ENCODE measurements around the gene LGI2. TPM values are rescaled to one million over a fixed set of nuclear protein-coding genes. Genes with fewer than 3 reads are reported as not detected.

Gene LGI2
- total RNA-seq, 1 experiment from 2014 or later: not detected

DNA sequence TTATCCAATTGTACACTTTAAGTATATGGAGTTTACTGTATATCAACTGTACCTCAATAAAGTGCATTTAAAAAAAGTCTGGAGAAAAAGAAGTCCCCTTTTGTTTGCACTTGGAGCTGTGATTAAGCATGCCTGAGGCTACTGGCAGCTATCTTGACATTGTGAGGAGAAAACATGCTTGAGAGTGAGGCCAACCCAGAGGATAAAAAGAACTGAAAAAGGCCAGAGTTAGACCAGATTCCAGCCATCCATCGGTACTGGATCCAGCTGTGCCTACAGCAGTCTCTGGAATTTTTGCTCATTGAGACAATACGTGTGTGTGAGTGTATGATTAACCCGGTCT is 57.4 kb downstream of the LGI2 start:
- no peak overlapping the region for H3K4me2 ChIP-seq (ENCODE audit: low read depth, low read length, poor library complexity, severe bottlenecking)
- H2AFZ ChIP-seq (ENCODE audit: low read length): no peak overlapping the region
- peaks cover 26% of the 10 kb centered on the region for H3K4me1 ChIP-seq (ENCODE audit: low read length)
- no peak overlapping the region for H3K27ac ChIP-seq (ENCODE audit: low read length)
- no peaks in the 10 kb centered on the region for H3K79me2 ChIP-seq (ENCODE audit: low read length)
- no peaks in the 10 kb centered on the region for H4K20me1 ChIP-seq (ENCODE audit: insufficient read depth, low read depth, low read length)
- no peaks in the 10 kb centered on the region for H3K9me3 ChIP-seq (ENCODE audit: low read length)
- no peaks in the 10 kb centered on the region for H3K27me3 ChIP-seq (ENCODE audit: low read length)
- H3K4me3 ChIP-seq (ENCODE audit: low read length): no peak overlapping the region
- H3K9me2 ChIP-seq (replicated peaks; ENCODE audit: insufficient read depth, low read length): no peaks in the 10 kb centered on the region
- H3K36me3 ChIP-seq (ENCODE audit: insufficient read depth, low read length): no peaks in the 10 kb centered on the region
- no peak overlapping the region for H3K9ac ChIP-seq (ENCODE audit: low read length)
- DNase-seq: no peak

DNA sequence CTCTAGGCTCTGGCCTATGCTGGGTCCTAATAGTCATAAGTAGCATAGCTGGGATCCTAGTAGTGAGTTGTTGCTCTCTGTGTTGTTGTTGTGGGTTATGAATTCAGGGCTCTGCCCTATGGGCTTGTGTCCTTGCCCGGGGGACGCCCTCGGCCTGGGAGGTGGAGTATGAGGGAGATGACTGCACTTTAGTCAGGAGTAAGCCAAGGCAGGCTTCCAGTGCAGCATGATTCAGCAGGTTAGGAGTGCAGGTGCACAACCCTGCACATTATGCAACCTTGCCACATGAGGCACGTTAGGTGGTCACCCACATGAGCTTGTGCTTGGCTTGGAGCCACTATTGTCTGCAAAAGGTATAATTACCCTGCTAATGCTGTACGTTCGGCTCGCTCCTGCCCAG is 59.6 kb downstream of the LGI2 start:
- Histone ChIP-seq H3K27me3 (ENCODE audit: low read length) (no peaks in the 10 kb centered on the region), H3K79me2 (ENCODE audit: low read length) (no peaks in the 10 kb centered on the region), H3K9me2 (replicated peaks; ENCODE audit: insufficient read depth, low read length) (no peaks in the 10 kb centered on the region), H3K9ac (ENCODE audit: low read length) (no peak overlapping the region), H4K20me1 (ENCODE audit: insufficient read depth, low read depth, low read length) (no peaks in the 10 kb centered on the region), H3K9me3 (ENCODE audit: low read length) (no peaks in the 10 kb centered on the region), H3K4me1 (ENCODE audit: low read length) (peaks cover 11% of the 10 kb centered on the region; the same call in 1 of the 2 replicates), H3K4me2 (ENCODE audit: low read depth, low read length, poor library complexity, severe bottlenecking) (no peak overlapping the region), H3K4me3 (ENCODE audit: low read length) (no peak overlapping the region), H3K27ac (ENCODE audit: low read length) (no peak overlapping the region), H3K36me3 (ENCODE audit: insufficient read depth, low read length) (no peaks in the 10 kb centered on the region), H2AFZ (ENCODE audit: low read length) (no peak overlapping the region)
- DNase-seq: no peak

- Histone ChIP-seq H3K27ac (ENCODE audit: low read length) (no peak overlapping the region), H4K20me1 (ENCODE audit: insufficient read depth, low read depth, low read length) (no peaks in the 10 kb centered on the region), H3K79me2 (ENCODE audit: low read length) (no peaks in the 10 kb centered on the region), H3K27me3 (ENCODE audit: low read length) (no peaks in the 10 kb centered on the region), H3K9me2 (replicated peaks; ENCODE audit: insufficient read depth, low read length) (no peaks in the 10 kb centered on the region), H2AFZ (ENCODE audit: low read length) (no peak overlapping the region), H3K9ac (ENCODE audit: low read length) (no peak overlapping the region), H3K4me2 (ENCODE audit: low read depth, low read length, poor library complexity, severe bottlenecking) (no peak overlapping the region), H3K9me3 (ENCODE audit: low read length) (no peaks in the 10 kb centered on the region; the same call in 1 of the 2 replicates), H3K4me1 (ENCODE audit: low read length) (peaks cover 6% of the 10 kb centered on the region; the same call in 1 of the 2 replicates), H3K36me3 (ENCODE audit: insufficient read depth, low read length) (no peaks in the 10 kb centered on the region), H3K4me3 (ENCODE audit: low read length) (no peak overlapping the region)
- DNase-seq: peak; percentile 62
Measured at GRCh38 chr4:24970635-24971034, 60.1 kb downstream of the LGI2 start.

GRCh38 chr4:24970191-24970590 is 60.6 kb downstream of the LGI2 start:
- no peaks in the 10 kb centered on the region for H3K9me2 ChIP-seq (replicated peaks; ENCODE audit: insufficient read depth, low read length)
- no peak for DNase-seq
- no peaks in the 10 kb centered on the region for H3K36me3 ChIP-seq (ENCODE audit: insufficient read depth, low read length)
- no peaks in the 10 kb centered on the region for H3K27me3 ChIP-seq (ENCODE audit: low read length)
- H3K4me1 ChIP-seq (ENCODE audit: low read length): peaks cover 6% of the 10 kb centered on the region; the same call in 1 of the 2 replicates
- H2AFZ ChIP-seq (ENCODE audit: low read length): no peak overlapping the region
- H4K20me1 ChIP-seq (ENCODE audit: insufficient read depth, low read depth, low read length): no peaks in the 10 kb centered on the region
- H3K79me2 ChIP-seq (ENCODE audit: low read length): no peaks in the 10 kb centered on the region
- peaks cover 2% of the 10 kb centered on the region for H3K9me3 ChIP-seq (ENCODE audit: low read length)
- H3K4me2 ChIP-seq (ENCODE audit: low read depth, low read length, poor library complexity, severe bottlenecking): no peak overlapping the region
- H3K4me3 ChIP-seq (ENCODE audit: low read length): no peak overlapping the region
- H3K9ac ChIP-seq (ENCODE audit: low read length): no peak overlapping the region
- no peak overlapping the region for H3K27ac ChIP-seq (ENCODE audit: low read length)

GRCh38 chr4:24969486-24969885 is 61.3 kb downstream of the LGI2 start:
- no peak for DNase-seq

DNA sequence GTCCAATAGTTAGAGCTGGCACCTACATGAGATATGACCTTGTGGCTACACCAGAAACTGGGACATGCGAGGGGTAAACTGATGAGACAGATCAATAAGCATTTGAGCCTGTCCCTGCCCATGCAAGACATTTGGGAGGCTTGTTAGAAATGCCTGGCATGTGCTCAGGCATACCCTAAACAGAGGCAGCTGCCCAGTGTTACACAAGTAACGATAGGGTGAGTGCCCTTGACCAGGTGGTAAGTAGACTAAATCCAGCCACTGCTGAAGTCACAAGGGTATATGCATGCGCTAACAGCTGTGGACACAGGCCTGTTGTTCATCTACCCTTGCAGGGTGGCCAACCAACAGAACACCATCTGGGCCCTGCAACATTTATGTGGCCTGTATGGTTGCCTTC is 61.8 kb downstream of the LGI2 start:
- no peak overlapping the region for H3K27ac ChIP-seq (ENCODE audit: low read length)
- DNase-seq: no peak
- no peak overlapping the region for H3K4me3 ChIP-seq (ENCODE audit: low read length)
- peaks cover 6% of the 10 kb centered on the region; the same call in 1 of the 2 replicates for H3K4me1 ChIP-seq (ENCODE audit: low read length)
- no peak overlapping the region for H2AFZ ChIP-seq (ENCODE audit: low read length)
- H3K79me2 ChIP-seq (ENCODE audit: low read length): no peaks in the 10 kb centered on the region
- H4K20me1 ChIP-seq (ENCODE audit: insufficient read depth, low read depth, low read length): no peaks in the 10 kb centered on the region
- H3K27me3 ChIP-seq (ENCODE audit: low read length): no peaks in the 10 kb centered on the region
- H3K36me3 ChIP-seq (ENCODE audit: insufficient read depth, low read length): no peaks in the 10 kb centered on the region
- H3K9me2 ChIP-seq (replicated peaks; ENCODE audit: insufficient read depth, low read length): no peaks in the 10 kb centered on the region
- H3K9ac ChIP-seq (ENCODE audit: low read length): no peak overlapping the region
- H3K9me3 ChIP-seq (ENCODE audit: low read length): peaks cover 10% of the 10 kb centered on the region
- H3K4me2 ChIP-seq (ENCODE audit: low read depth, low read length, poor library complexity, severe bottlenecking): no peak overlapping the region

More at GRCh38 chr4:24969486-24969885, 61.3 kb downstream of the LGI2 start:
- H3K27ac ChIP-seq (ENCODE audit: low read length): no peak overlapping the region
- no peaks in the 10 kb centered on the region for H3K9me2 ChIP-seq (replicated peaks; ENCODE audit: insufficient read depth, low read length)
- no peaks in the 10 kb centered on the region for H4K20me1 ChIP-seq (ENCODE audit: insufficient read depth, low read depth, low read length)
- H3K9ac ChIP-seq (ENCODE audit: low read length): no peak overlapping the region
- H2AFZ ChIP-seq (ENCODE audit: low read length): no peak overlapping the region
- no peak overlapping the region for H3K4me3 ChIP-seq (ENCODE audit: low read length)
- no peaks in the 10 kb centered on the region for H3K36me3 ChIP-seq (ENCODE audit: insufficient read depth, low read length)
- no peaks in the 10 kb centered on the region for H3K79me2 ChIP-seq (ENCODE audit: low read length)
- H3K9me3 ChIP-seq (ENCODE audit: low read length): peaks cover 9% of the 10 kb centered on the region
- no peaks in the 10 kb centered on the region for H3K27me3 ChIP-seq (ENCODE audit: low read length)
- no peak overlapping the region for H3K4me2 ChIP-seq (ENCODE audit: low read depth, low read length, poor library complexity, severe bottlenecking)
- peaks cover 6% of the 10 kb centered on the region; the same call in 1 of the 2 replicates for H3K4me1 ChIP-seq (ENCODE audit: low read length)

GRCh38 chr4:24968278-24968677 is 62.5 kb downstream of the LGI2 start:
- Histone ChIP-seq H3K4me3 (ENCODE audit: low read length) (no peak overlapping the region), H3K9me3 (ENCODE audit: low read length) (peaks cover 10% of the 10 kb centered on the region), H3K9me2 (replicated peaks; ENCODE audit: insufficient read depth, low read length) (no peaks in the 10 kb centered on the region), H4K20me1 (ENCODE audit: insufficient read depth, low read depth, low read length) (no peaks in the 10 kb centered on the region), H3K79me2 (ENCODE audit: low read length) (no peaks in the 10 kb centered on the region), H3K27ac (ENCODE audit: low read length) (no peak overlapping the region), H3K9ac (ENCODE audit: low read length) (no peak overlapping the region), H3K27me3 (ENCODE audit: low read length) (no peaks in the 10 kb centered on the region), H3K4me2 (ENCODE audit: low read depth, low read length, poor library complexity, severe bottlenecking) (no peak overlapping the region), H3K4me1 (ENCODE audit: low read length) (peaks cover 6% of the 10 kb centered on the region; the same call in 1 of the 2 replicates), H3K36me3 (ENCODE audit: insufficient read depth, low read length) (no peaks in the 10 kb centered on the region), H2AFZ (ENCODE audit: low read length) (no peak overlapping the region)
- no peak for DNase-seq

DNA sequence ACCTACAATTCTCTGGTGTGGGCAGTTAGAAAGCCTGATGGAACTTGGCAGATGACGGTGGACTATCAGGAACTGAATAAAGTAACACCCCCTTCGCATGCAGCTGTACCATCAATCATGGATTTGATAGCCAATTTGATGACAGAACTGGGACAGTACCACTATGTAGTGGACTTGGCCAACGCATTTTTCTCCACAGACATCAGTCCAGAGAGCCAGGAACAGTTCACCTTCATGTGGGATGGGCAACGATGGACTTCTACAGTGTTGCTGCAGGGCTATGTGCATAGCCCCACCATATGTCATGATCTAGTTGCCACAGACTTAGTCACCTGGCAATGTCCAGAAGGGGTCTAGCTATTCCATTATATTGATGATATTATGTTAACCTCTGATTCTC is 63.4 kb downstream of the LGI2 start:
- Histone ChIP-seq H3K4me2 (ENCODE audit: low read depth, low read length, poor library complexity, severe bottlenecking) (no peak overlapping the region), H4K20me1 (ENCODE audit: insufficient read depth, low read depth, low read length) (no peaks in the 10 kb centered on the region), H3K4me3 (ENCODE audit: low read length) (no peak overlapping the region), H3K9ac (ENCODE audit: low read length) (no peak overlapping the region), H3K27me3 (ENCODE audit: low read length) (no peaks in the 10 kb centered on the region), H3K9me2 (replicated peaks; ENCODE audit: insufficient read depth, low read length) (no peaks in the 10 kb centered on the region), H3K9me3 (ENCODE audit: low read length) (peaks cover 10% of the 10 kb centered on the region), H3K79me2 (ENCODE audit: low read length) (no peaks in the 10 kb centered on the region), H3K27ac (ENCODE audit: low read length) (no peak overlapping the region), H2AFZ (ENCODE audit: low read length) (no peak overlapping the region), H3K36me3 (ENCODE audit: insufficient read depth, low read length) (no peaks in the 10 kb centered on the region), H3K4me1 (ENCODE audit: low read length) (peaks cover 6% of the 10 kb centered on the region; the same call in 1 of the 2 replicates)
- no peak for DNase-seq

DNA sequence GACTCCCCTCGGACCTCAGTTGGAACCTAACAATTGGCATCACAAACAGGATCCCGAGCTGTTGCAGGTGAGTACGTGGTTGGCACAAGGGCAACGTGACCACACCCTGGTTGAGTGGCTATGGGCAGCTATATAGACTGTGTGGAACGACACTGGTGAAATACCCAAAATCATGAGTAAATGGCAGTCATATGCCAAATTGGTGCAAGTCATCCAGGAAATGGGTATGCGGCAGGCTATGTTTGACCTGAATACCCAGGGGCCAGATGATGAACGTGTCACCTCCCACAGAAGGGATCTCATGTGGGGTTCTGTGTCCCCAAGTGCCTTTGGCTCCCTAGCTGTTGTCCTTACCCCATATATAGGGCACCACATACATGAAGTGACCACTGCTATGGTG is 64.7 kb downstream of the LGI2 start:
- Histone ChIP-seq H3K27ac (ENCODE audit: low read length) (no peak overlapping the region), H3K36me3 (ENCODE audit: insufficient read depth, low read length) (no peaks in the 10 kb centered on the region), H3K9ac (ENCODE audit: low read length) (no peak overlapping the region), H3K79me2 (ENCODE audit: low read length) (no peaks in the 10 kb centered on the region), H2AFZ (ENCODE audit: low read length) (no peak overlapping the region), H3K4me1 (ENCODE audit: low read length) (peaks cover under 1% of the 10 kb centered on the region; the same call in 1 of the 2 replicates), H3K4me2 (ENCODE audit: low read depth, low read length, poor library complexity, severe bottlenecking) (no peak overlapping the region), H3K9me3 (ENCODE audit: low read length) (peaks cover 10% of the 10 kb centered on the region), H4K20me1 (ENCODE audit: insufficient read depth, low read depth, low read length) (no peaks in the 10 kb centered on the region), H3K9me2 (replicated peaks; ENCODE audit: insufficient read depth, low read length) (no peaks in the 10 kb centered on the region), H3K4me3 (ENCODE audit: low read length) (no peak overlapping the region), H3K27me3 (ENCODE audit: low read length) (no peaks in the 10 kb centered on the region)
- no peak for DNase-seq

All from Karpas-422 (cell line).